SJSA1 (cell line): Measurements from ENCODE around the gene MAGI2. TPM values are rescaled to one million over a fixed set of nuclear protein-coding genes. Genes with fewer than 3 reads are reported as not detected.

Source experiments
- DNase-seq, 2 experiments: peaks; one replicate each; pipeline ENCODE4 v3.0.0-alpha.2; 2015 to 2020; ENCODE audit warnings: low spot score in 2 of 2, low read depth in 1 of 2
- H3K27ac ChIP-seq: fragments of 250-450 bp; sonication (Bioruptor Pico); 2 replicates; pipeline ENCODE4 v1.5.1; 2020; ENCODE audit warnings: mild to moderate bottlenecking, moderate library complexity
- H3K27me3 ChIP-seq: fragments of 250-450 bp; sonication (Bioruptor Pico); replicated peaks from 2 replicates; pipeline ENCODE4 v1.5.1; 2020; ENCODE audit warnings: mild to moderate bottlenecking, moderate library complexity
- H3K36me3 ChIP-seq: fragments of 250-450 bp; sonication (Bioruptor Pico); 2 replicates; pipeline ENCODE4 v1.5.1; 2020; ENCODE audit warnings: mild to moderate bottlenecking
- H3K4me1 ChIP-seq: fragments of 250-450 bp; sonication (Bioruptor Pico); replicated peaks from 2 replicates; pipeline ENCODE4 v1.6.1; 2021; ENCODE audit warnings: mild to moderate bottlenecking
- H3K4me3 ChIP-seq: fragments of 250-450 bp; sonication (Bioruptor Pico); 2 replicates; pipeline ENCODE4 v1.5.1; 2020; ENCODE audit warnings: mild to moderate bottlenecking
- H3K9me3 ChIP-seq: fragments of 250-450 bp; sonication (Bioruptor Pico); replicated peaks from 2 replicates; pipeline ENCODE4 v1.5.1; 2020; ENCODE audit warnings: mild to moderate bottlenecking
- total RNA-seq: library from RNA; depleted of rRNA; stranded (reverse); fragments of >200 nt; shearing (Covaris generic); gene quantifications from 2 replicates; pipeline ENCODE4 v1.2.3, GENCODE V29; 2014

MAGI2 gene
- total RNA-seq, 1 experiment from 2014 or later = 0.82 TPM

- H3K4me1 ChIP-seq = no peaks in the 10 kb centered on the region
- H3K27me3 ChIP-seq = no peaks in the 10 kb centered on the region
- no peaks in the 10 kb centered on the region for H3K9me3 ChIP-seq
- H3K36me3 ChIP-seq = no peaks in the 10 kb centered on the region
- H3K27ac ChIP-seq = no peak overlapping the region
- H3K4me3 ChIP-seq = no peak overlapping the region
- DNase-seq = no peak
Measured at GRCh38 chr7:78223598-78223997, 1229.9 kb downstream of the MAGI2 start.

- DNase-seq = no peak
- Histone ChIP-seq H3K27me3 (no peaks in the 10 kb centered on the region), H3K9me3 (no peaks in the 10 kb centered on the region), H3K4me3 (no peak overlapping the region), H3K27ac (no peak overlapping the region), H3K4me1 (no peaks in the 10 kb centered on the region), H3K36me3 (no peaks in the 10 kb centered on the region)
Measured at GRCh38 chr7:78222001-78222751, 1231.3 kb downstream of the MAGI2 start.

- Histone ChIP-seq H3K9me3 (no peaks in the 10 kb centered on the region), H3K4me3 (no peak overlapping the region), H3K27ac (no peak overlapping the region), H3K27me3 (no peaks in the 10 kb centered on the region), H3K4me1 (no peaks in the 10 kb centered on the region), H3K36me3 (no peaks in the 10 kb centered on the region)
- DNase-seq = no peak
Measured at GRCh38 chr7:78220754-78221153, 1232.7 kb downstream of the MAGI2 start.

- no peak overlapping the region for H3K4me3 ChIP-seq
- DNase-seq = no peak
- H3K9me3 ChIP-seq = no peaks in the 10 kb centered on the region
- no peaks in the 10 kb centered on the region for H3K36me3 ChIP-seq
- H3K27ac ChIP-seq = no peak overlapping the region
- H3K4me1 ChIP-seq = no peaks in the 10 kb centered on the region
- H3K27me3 ChIP-seq = no peaks in the 10 kb centered on the region
Measured at GRCh38 chr7:78218876-78219275, 1234.6 kb downstream of the MAGI2 start.

GRCh38 chr7:78218051-78218450 is 1235.4 kb downstream of the MAGI2 start:
- Histone ChIP-seq H3K27me3 (no peaks in the 10 kb centered on the region), H3K4me1 (no peaks in the 10 kb centered on the region), H3K9me3 (no peaks in the 10 kb centered on the region), H3K4me3 (no peak overlapping the region), H3K27ac (no peak overlapping the region), H3K36me3 (no peaks in the 10 kb centered on the region)
- no peak for DNase-seq

- no peaks in the 10 kb centered on the region for H3K9me3 ChIP-seq
- no peaks in the 10 kb centered on the region for H3K4me1 ChIP-seq
- no peaks in the 10 kb centered on the region for H3K27me3 ChIP-seq
- H3K4me3 ChIP-seq = no peak overlapping the region
- no peaks in the 10 kb centered on the region for H3K36me3 ChIP-seq
- no peak overlapping the region for H3K27ac ChIP-seq
- DNase-seq = no peak
Measured at GRCh38 chr7:78215199-78215598, 1238.3 kb downstream of the MAGI2 start.

- H3K4me1 ChIP-seq = no peaks in the 10 kb centered on the region
- no peak for DNase-seq
- no peak overlapping the region for H3K27ac ChIP-seq
- no peaks in the 10 kb centered on the region for H3K9me3 ChIP-seq
- H3K4me3 ChIP-seq = no peak overlapping the region
- no peaks in the 10 kb centered on the region for H3K36me3 ChIP-seq
- no peaks in the 10 kb centered on the region for H3K27me3 ChIP-seq
Measured at GRCh38 chr7:78213402-78213801, 1240.1 kb downstream of the MAGI2 start.

GRCh38 chr7:78212476-78213060 is 1240.9 kb downstream of the MAGI2 start:
- Histone ChIP-seq H3K36me3 (no peaks in the 10 kb centered on the region), H3K27me3 (no peaks in the 10 kb centered on the region), H3K4me3 (no peak overlapping the region), H3K4me1 (no peaks in the 10 kb centered on the region), H3K27ac (no peak overlapping the region), H3K9me3 (no peaks in the 10 kb centered on the region)
- no peak for DNase-seq

GRCh38 chr7:78207269-78207668 is 1246.2 kb downstream of the MAGI2 start:
- H3K4me3 ChIP-seq = no peak overlapping the region
- no peaks in the 10 kb centered on the region for H3K36me3 ChIP-seq
- H3K9me3 ChIP-seq = no peaks in the 10 kb centered on the region
- no peaks in the 10 kb centered on the region for H3K4me1 ChIP-seq
- no peak for DNase-seq
- no peak overlapping the region for H3K27ac ChIP-seq
- H3K27me3 ChIP-seq = 0 out of 2 replicates have a peak, but pooled peaks cover 3% of the 10 kb centered on the region

- DNase-seq = no peak
- Histone ChIP-seq H3K9me3 (no peaks in the 10 kb centered on the region), H3K36me3 (no peaks in the 10 kb centered on the region), H3K27ac (no peak overlapping the region), H3K27me3 (0 out of 2 replicates have a peak, but pooled peaks cover 3% of the 10 kb centered on the region), H3K4me1 (no peaks in the 10 kb centered on the region), H3K4me3 (no peak overlapping the region)
Measured at GRCh38 chr7:78206769-78207168, 1246.7 kb downstream of the MAGI2 start.

GRCh38 chr7:78203042-78203720 is 1250.3 kb downstream of the MAGI2 start:
- H3K36me3 ChIP-seq = no peaks in the 10 kb centered on the region
- 0 out of 2 replicates have a peak, but pooled peaks cover 3% of the 10 kb centered on the region for H3K27me3 ChIP-seq
- H3K4me3 ChIP-seq = no peak overlapping the region
- DNase-seq = no peak
- H3K27ac ChIP-seq = no peak overlapping the region
- no peaks in the 10 kb centered on the region for H3K4me1 ChIP-seq
- H3K9me3 ChIP-seq = no peaks in the 10 kb centered on the region

GRCh38 chr7:78198756-78199155 is 1254.7 kb downstream of the MAGI2 start:
- no peaks in the 10 kb centered on the region for H3K9me3 ChIP-seq
- H3K36me3 ChIP-seq = no peaks in the 10 kb centered on the region
- H3K4me1 ChIP-seq = no peaks in the 10 kb centered on the region
- no peak overlapping the region for H3K27ac ChIP-seq
- 0 out of 2 replicates have a peak, but pooled peaks cover 3% of the 10 kb centered on the region for H3K27me3 ChIP-seq
- H3K4me3 ChIP-seq = no peak overlapping the region
- no peak for DNase-seq

- H3K4me3 ChIP-seq = no peak overlapping the region
- H3K36me3 ChIP-seq = no peaks in the 10 kb centered on the region
- no peak for DNase-seq
- no peaks in the 10 kb centered on the region for H3K4me1 ChIP-seq
- H3K9me3 ChIP-seq = no peaks in the 10 kb centered on the region
- no peak overlapping the region for H3K27ac ChIP-seq
- H3K27me3 ChIP-seq = no peaks in the 10 kb centered on the region
Measured at GRCh38 chr7:78197447-78197846, 1256.0 kb downstream of the MAGI2 start.

GRCh38 chr7:78195281-78195680 is 1258.2 kb downstream of the MAGI2 start:
- Histone ChIP-seq H3K4me1 (no peaks in the 10 kb centered on the region), H3K36me3 (no peaks in the 10 kb centered on the region), H3K27ac (no peak overlapping the region), H3K27me3 (no peaks in the 10 kb centered on the region), H3K4me3 (no peak overlapping the region), H3K9me3 (no peaks in the 10 kb centered on the region)
- no peak for DNase-seq
